Cardiac muscle cell (in vitro differentiated cells and primary cell): Measurements from ENCODE around the gene ZNF174. TPM values are rescaled to one million over a fixed set of nuclear protein-coding genes. Genes with fewer than 3 reads are reported as not detected.

ENCODE experiments used
- DNase-seq, 2 donors: peaks; one replicate each; pipeline versions ENCODE4 v3.0.0 to v3.0.0-alpha.2; 2010 to 2017; ENCODE audit warnings: low read depth in 1 of 2, low spot score in 1 of 2
- H3K27ac ChIP-seq: fragments of 200-600 bp; sonication (generic); 2 replicates; pipeline ENCODE4 v1.5.1; 2016
- H3K27me3 ChIP-seq: fragments of 200-600 bp; sonication (generic); 2 replicates; pipeline ENCODE4 v1.6.0; 2016; ENCODE audit warnings: control low read depth
- H3K36me3 ChIP-seq: fragments of 200-600 bp; sonication (generic); 2 replicates; pipeline ENCODE4 v1.5.1; 2016; ENCODE audit warnings: control low read depth
- H3K4me1 ChIP-seq: fragments of 200-600 bp; sonication (generic); 2 replicates; pipeline ENCODE4 v1.8.1; 2017; ENCODE audit warnings: low read depth, mild to moderate bottlenecking, mixed run types
- H3K4me3 ChIP-seq: fragments of 200-600 bp; sonication (generic); 2 replicates; pipeline ENCODE4 v1.5.1; 2016; ENCODE audit warnings: mild to moderate bottlenecking
- H3K9me3 ChIP-seq: fragments of 200-600 bp; sonication (generic); 2 replicates; pipeline ENCODE4 v1.5.1; 2017; ENCODE audit warnings: low read depth, mild to moderate bottlenecking, control low read depth
- CTCF ChIP-seq: IDR thresholded peaks from 2 replicates; pipeline ENCODE4 v1.5.1; 2012; ENCODE audit warnings: low read depth, mild to moderate bottlenecking, low read length
- polyA plus RNA-seq: library from polyadenylated mRNA; unstranded; fragments of >200 nt; fragmentation: Nextera tagmentation; extraction: Ambion mirVana; gene quantifications from 2 replicates; pipeline ENCODE4 v1.2.1, GENCODE V29; 2016
- total RNA-seq: library from RNA; depleted of rRNA; stranded (reverse); fragments of >200 nt; gene quantifications from 2 replicates; pipeline ENCODE4 v1.2.3, GENCODE V29; 2016

Gene ZNF174
- total and polyA plus RNA-seq, 2 experiments from 2014 or later: 33.1 to 33.5 TPM

GRCh38 chr16:3444032-3444388 lies 43.0 kb downstream of the ZNF174 start:
- H3K27ac ChIP-seq: peak overlapping the region; percentile 96
- peak overlapping the region; percentile 93 for H3K4me3 ChIP-seq
- H3K36me3 ChIP-seq: peaks cover 9% of the 10 kb centered on the region
- DNase-seq: peak; percentile 75 to 79
- H3K9me3 ChIP-seq: no peaks in the 10 kb centered on the region
- H3K27me3 ChIP-seq: no peaks in the 10 kb centered on the region
- no peak for TF ChIP-seq CTCF
- H3K4me1 ChIP-seq: peaks cover 7% of the 10 kb centered on the region

- TF ChIP-seq CTCF: no peak
- Histone ChIP-seq H3K4me3 (no peak overlapping the region), H3K9me3 (no peaks in the 10 kb centered on the region), H3K4me1 (peaks cover 9% of the 10 kb centered on the region), H3K27me3 (no peaks in the 10 kb centered on the region), H3K36me3 (peaks cover 7% of the 10 kb centered on the region), H3K27ac (no peak overlapping the region)
- DNase-seq: no peak
These were observed 53.1 kb downstream of the ZNF174 start for GRCh38 chr16:3454093-3454492.

GRCh38 chr16:3454631-3455147 lies 53.7 kb downstream of the ZNF174 start:
- TF ChIP-seq CTCF: no peak
- peaks cover 7% of the 10 kb centered on the region for H3K36me3 ChIP-seq
- DNase-seq: no peak
- no peak overlapping the region for H3K27ac ChIP-seq
- H3K27me3 ChIP-seq: no peaks in the 10 kb centered on the region
- peaks cover 15% of the 10 kb centered on the region for H3K4me1 ChIP-seq
- no peak overlapping the region for H3K4me3 ChIP-seq
- H3K9me3 ChIP-seq: no peaks in the 10 kb centered on the region

GRCh38 chr16:3457434-3458252 lies 56.6 kb downstream of the ZNF174 start:
- Histone ChIP-seq H3K4me1 (peaks cover 37% of the 10 kb centered on the region), H3K36me3 (no peaks in the 10 kb centered on the region), H3K4me3 (peak overlapping the region; percentile 66), H3K27ac (peak overlapping the region; percentile 98), H3K27me3 (no peaks in the 10 kb centered on the region), H3K9me3 (no peaks in the 10 kb centered on the region)
- TF ChIP-seq CTCF: peak; percentile 43
- peak; percentile 94 to 95 for DNase-seq

- Histone ChIP-seq H3K36me3 (no peaks in the 10 kb centered on the region), H3K27me3 (no peaks in the 10 kb centered on the region), H3K4me1 (peaks cover 37% of the 10 kb centered on the region), H3K4me3 (peak overlapping the region; percentile 66), H3K27ac (peak overlapping the region; percentile 98), H3K9me3 (no peaks in the 10 kb centered on the region)
- DNase-seq: peak; percentile 46 to 56
- TF ChIP-seq CTCF: no peak
These were observed 57.4 kb downstream of the ZNF174 start for GRCh38 chr16:3458278-3458851.
